ENCODE measurements around the gene TENT4A. TPM values are rescaled to one million over a fixed set of nuclear protein-coding genes. Genes with fewer than 3 reads are reported as not detected.

The TENT4A gene
- total RNA-seq, 8 experiments from 2014 or later = 10.5 to 29.2 (median 21.0) TPM

- Histone ChIP-seq H3K4me1 (replicated peaks in 1 of 2) (peaks cover 30 to 43% of the 10 kb centered on the region in 2 donors), H3K4me3 (no peak overlapping the region), H3K27ac (no peak overlapping the region)
- WGBS, 10 experiments = 33 to 100% (median 87%) methylated on average over 1 to 11 of the region's 14 CpGs
- in situ Hi-C loops (cut with MboI; ENCODE audit: low pct_unique_long_range_greater_than_20kb in 2 of 9, low sequenced_read_pairs in 9 of 9, unreplicated experiment in 9 of 9) = no loop called here
- ATAC-seq (replicated peaks in 6 of 8) = peak in 1 of 8 experiments; percentile 20
Observed at GRCh38 chr5:6723122-6723815, 10.0 kb downstream of the TENT4A start.

GRCh38 chr5:6723816-6724300 is 10.6 kb downstream of the TENT4A start:
- ATAC-seq (replicated peaks in 6 of 8) = no peak
- in situ Hi-C loops (cut with MboI; ENCODE audit: low pct_unique_long_range_greater_than_20kb in 2 of 9, low sequenced_read_pairs in 9 of 9, unreplicated experiment in 9 of 9) = no loop called here
- peaks cover 24 to 43% of the 10 kb centered on the region in 2 donors for H3K4me1 ChIP-seq (replicated peaks in 1 of 2)

GRCh38 chr5:6724321-6724929 is 11.2 kb downstream of the TENT4A start:
- 79 to 96% (median 87%) methylated on average over 2 to 7 of the region's 8 CpGs; no CpG with 5 or more reads in 2 of the 10 experiments for WGBS, 10 experiments
- in situ Hi-C loops (cut with MboI; ENCODE audit: low pct_unique_long_range_greater_than_20kb in 2 of 9, low sequenced_read_pairs in 9 of 9, unreplicated experiment in 9 of 9) = no loop called here
- ATAC-seq (replicated peaks in 6 of 8) = no peak
- no peak overlapping the region for H3K4me3 ChIP-seq
- no peak overlapping the region for H3K27ac ChIP-seq
- H3K4me1 ChIP-seq (replicated peaks in 1 of 2) = peaks cover 24 to 41% of the 10 kb centered on the region in 2 donors

More at GRCh38 chr5:6723816-6724300, 10.6 kb downstream of the TENT4A start:
- Histone ChIP-seq H3K4me3 (no peak overlapping the region), H3K27ac (no peak overlapping the region)
- WGBS, 10 experiments = 62 to 100% (median 88%) methylated on average over 1 to 11 of the region's 12 CpGs; no CpG with 5 or more reads in 1 of the 10 experiments

- Histone ChIP-seq H3K27ac (no peak overlapping the region), H3K4me1 (replicated peaks in 1 of 2) (peaks cover 30 to 36% of the 10 kb centered on the region in 2 donors), H3K4me3 (no peak overlapping the region)
- ATAC-seq (replicated peaks in 6 of 8) = no peak
- 50 to 100% (median 73%) methylated on average over 1 to 4 of the region's 4 CpGs; no CpG with 5 or more reads in 1 of the 10 experiments for WGBS, 10 experiments
- in situ Hi-C loops (cut with MboI; ENCODE audit: low pct_unique_long_range_greater_than_20kb in 2 of 9, low sequenced_read_pairs in 9 of 9, unreplicated experiment in 9 of 9) = loop anchor here in 8 of 9 experiments (25.0 kb wide), 2 partner anchors 88 to 1238 kb away; partner anchors contain the start of genes NSUN2 (in 2 of the 8) and SRD5A1 (in 2 of the 8)
Observed at GRCh38 chr5:6725421-6725820, 12.2 kb downstream of the TENT4A start.

GRCh38 chr5:6726006-6726405 is 12.8 kb downstream of the TENT4A start:
- in situ Hi-C loops (cut with MboI; ENCODE audit: low pct_unique_long_range_greater_than_20kb in 2 of 9, low sequenced_read_pairs in 9 of 9, unreplicated experiment in 9 of 9) = loop anchor here in 8 of 9 experiments (25.0 kb wide), 2 partner anchors 89 to 1239 kb away; partner anchors contain the start of genes NSUN2 (in 2 of the 8) and SRD5A1 (in 2 of the 8)
- 77 to 100% (median 86%) methylated on average over 1 to 8 of the region's 9 CpGs; no CpG with 5 or more reads in 3 of the 10 experiments for WGBS, 10 experiments
- ATAC-seq (replicated peaks in 6 of 8) = no peak
- Histone ChIP-seq H3K27ac (no peak overlapping the region), H3K4me1 (replicated peaks in 1 of 2) (peaks cover 28 to 33% of the 10 kb centered on the region in 2 donors), H3K4me3 (no peak overlapping the region)

- H3K4me1 ChIP-seq (replicated peaks in 1 of 2) = peaks cover 21 to 31% of the 10 kb centered on the region in 2 donors
- in situ Hi-C loops (cut with MboI; ENCODE audit: low pct_unique_long_range_greater_than_20kb in 2 of 9, low sequenced_read_pairs in 9 of 9, unreplicated experiment in 9 of 9) = loop anchor here in 8 of 9 experiments (25.0 kb wide), 2 partner anchors 90 to 1240 kb away; partner anchors contain the start of genes NSUN2 (in 2 of the 8) and SRD5A1 (in 2 of the 8)
- 80 to 100% (median 92%) methylated on average over 1 to 2 of the region's 8 CpGs; no CpG with 5 or more reads in 5 of the 10 experiments for WGBS, 10 experiments
- no peak overlapping the region for H3K4me3 ChIP-seq
- no peak for ATAC-seq (replicated peaks in 6 of 8)
- no peak overlapping the region for H3K27ac ChIP-seq
Observed at GRCh38 chr5:6727231-6727630, 14.0 kb downstream of the TENT4A start.

- Histone ChIP-seq H3K27ac (no peak overlapping the region), H3K4me3 (no peak overlapping the region), H3K4me1 (replicated peaks in 1 of 2) (peaks cover 19 to 22% of the 10 kb centered on the region in 2 donors)
- 56 to 100% (median 90%) methylated on average over 1 to 11 of the region's 17 CpGs; no CpG with 5 or more reads in 1 of the 10 experiments for WGBS, 10 experiments
- in situ Hi-C loops (cut with MboI; ENCODE audit: low pct_unique_long_range_greater_than_20kb in 2 of 9, low sequenced_read_pairs in 9 of 9, unreplicated experiment in 9 of 9) = loop anchor here in 8 of 9 experiments (25.0 kb wide), 2 partner anchors 91 to 1241 kb away; partner anchors contain the start of genes NSUN2 (in 2 of the 8) and SRD5A1 (in 2 of the 8)
- ATAC-seq (replicated peaks in 6 of 8) = peak in 5 of 8 experiments; percentile 53 to 80 (median 77)
Observed at GRCh38 chr5:6728011-6728794, 15.0 kb downstream of the TENT4A start.

- no peak for ATAC-seq (replicated peaks in 6 of 8)
- Histone ChIP-seq H3K4me3 (no peak overlapping the region), H3K27ac (no peak overlapping the region), H3K4me1 (replicated peaks in 1 of 2) (peaks cover 13 to 17% of the 10 kb centered on the region in 2 donors)
- in situ Hi-C loops (cut with MboI; ENCODE audit: low pct_unique_long_range_greater_than_20kb in 2 of 9, low sequenced_read_pairs in 9 of 9, unreplicated experiment in 9 of 9) = loop anchor here in 8 of 9 experiments (25.0 kb wide), 2 partner anchors 91 to 1241 kb away; partner anchors contain the start of genes NSUN2 (in 2 of the 8) and SRD5A1 (in 2 of the 8)
- WGBS, 10 experiments = 80 to 100% (median 100%) methylated on average over 1 of the region's 1 CpG; no CpG with 5 or more reads in 1 of the 10 experiments
Observed at GRCh38 chr5:6728795-6729183, 15.6 kb downstream of the TENT4A start.

- H3K4me1 ChIP-seq (replicated peaks in 1 of 2) = peaks cover 11 to 15% of the 10 kb centered on the region in 2 donors
- in situ Hi-C loops (cut with MboI; ENCODE audit: low pct_unique_long_range_greater_than_20kb in 2 of 9, low sequenced_read_pairs in 9 of 9, unreplicated experiment in 9 of 9) = loop anchor here in 8 of 9 experiments (25.0 kb wide), 2 partner anchors 92 to 1242 kb away; partner anchors contain the start of genes NSUN2 (in 2 of the 8) and SRD5A1 (in 2 of the 8)
- 80 to 100% (median 99%) methylated on average over 1 to 8 of the region's 12 CpGs; no CpG with 5 or more reads in 2 of the 10 experiments for WGBS, 10 experiments
Observed at GRCh38 chr5:6729386-6730310, 16.4 kb downstream of the TENT4A start.

GRCh38 chr5:6730407-6730806 is 17.2 kb downstream of the TENT4A start:
- ATAC-seq (replicated peaks in 6 of 8) = peak in 3 of 8 experiments; percentile 32 to 51 (median 46)
- WGBS, 10 experiments = 20 to 100% (median 63%) methylated on average over 1 to 7 of the region's 8 CpGs; no CpG with 5 or more reads in 1 of the 10 experiments
- no peak overlapping the region for H3K27ac ChIP-seq
- peaks cover 11 to 15% of the 10 kb centered on the region in 2 donors for H3K4me1 ChIP-seq (replicated peaks in 1 of 2)
- no peak overlapping the region for H3K4me3 ChIP-seq
- in situ Hi-C loops (cut with MboI; ENCODE audit: low pct_unique_long_range_greater_than_20kb in 2 of 9, low sequenced_read_pairs in 9 of 9, unreplicated experiment in 9 of 9) = loop anchor here in 8 of 9 experiments (25.0 kb wide), 2 partner anchors 93 to 1243 kb away; partner anchors contain the start of genes NSUN2 (in 2 of the 8) and SRD5A1 (in 2 of the 8)

More at GRCh38 chr5:6729386-6730310, 16.4 kb downstream of the TENT4A start:
- no peak for ATAC-seq (replicated peaks in 6 of 8)
- H3K27ac ChIP-seq = no peak overlapping the region
- H3K4me3 ChIP-seq = no peak overlapping the region

- 57 to 96% (median 80%) methylated on average over 2 to 3 of the region's 3 CpGs; no CpG with 5 or more reads in 1 of the 10 experiments for WGBS, 10 experiments
- Histone ChIP-seq H3K4me3 (no peak overlapping the region), H3K4me1 (replicated peaks in 1 of 2) (peaks cover 11 to 15% of the 10 kb centered on the region in 2 donors), H3K27ac (no peak overlapping the region)
- no peak for ATAC-seq (replicated peaks in 6 of 8)
- in situ Hi-C loops (cut with MboI; ENCODE audit: low pct_unique_long_range_greater_than_20kb in 2 of 9, low sequenced_read_pairs in 9 of 9, unreplicated experiment in 9 of 9) = loop anchor here in 8 of 9 experiments (25.0 kb wide), 2 partner anchors 94 to 1244 kb away; partner anchors contain the start of genes NSUN2 (in 2 of the 8) and SRD5A1 (in 2 of the 8)
Observed at GRCh38 chr5:6730807-6731206, 17.6 kb downstream of the TENT4A start.

Measured in motor neuron (in vitro differentiated cells).